Activated CD8-positive, alpha-beta memory T cell treated with anti-CD3 and anti-CD28 coated beads for 1 hour (primary cell): Measurements from ENCODE around the gene VAV3.

Source experiments
- DNase-seq, 2 donors: peaks; one replicate each; pipeline ENCODE4 v3.0.0-alpha.2; 2020; ENCODE audit warnings: low read depth in 1 of 2; ENCODE audit errors: extremely low read depth in 1 of 2

The VAV3 gene

GRCh38 chr1:107691540-107691939, 273.4 kb downstream of the VAV3 start:
- no peak for DNase-seq

DNA sequence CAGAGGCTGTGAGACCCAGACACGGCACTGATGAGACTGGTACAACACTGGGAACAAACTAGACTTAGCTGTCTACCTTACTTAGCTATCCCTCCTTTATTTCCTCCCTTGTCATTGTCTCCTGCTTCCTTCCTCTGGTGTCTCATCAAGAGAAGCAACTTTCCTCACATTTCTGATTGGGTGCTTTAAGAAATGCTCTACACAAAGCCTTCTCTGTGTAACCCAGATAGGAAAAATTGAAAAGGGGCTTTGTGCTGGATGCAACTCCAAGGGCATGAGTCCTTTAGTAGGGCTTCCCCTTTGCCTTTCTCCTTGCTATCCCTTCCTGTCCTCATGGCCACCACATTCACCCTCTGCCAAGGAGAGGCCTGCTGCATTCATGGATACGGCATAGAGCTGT, 274.5 kb downstream of the VAV3 start:
- no peak for DNase-seq

DNA sequence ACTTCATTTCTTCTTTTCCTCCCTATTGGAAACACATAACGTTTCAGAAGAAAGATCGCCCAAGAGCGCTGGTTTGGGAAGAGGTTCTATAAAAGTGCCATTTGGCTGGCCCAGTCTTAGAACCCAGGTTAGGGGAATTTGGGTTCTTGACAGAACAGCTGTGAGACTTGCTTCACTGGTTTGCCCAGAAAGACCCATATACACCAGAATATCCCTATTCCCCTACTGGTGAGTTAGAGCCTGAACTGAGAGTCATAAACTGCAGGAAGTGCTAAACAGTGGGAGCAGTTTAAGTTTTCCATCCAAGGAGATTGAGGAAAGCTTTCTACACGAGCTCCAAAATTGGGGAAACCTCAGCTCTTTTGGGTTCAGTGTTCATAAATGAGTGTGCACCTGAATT, 275.2 kb downstream of the VAV3 start:
- DNase-seq: no peak

DNA sequence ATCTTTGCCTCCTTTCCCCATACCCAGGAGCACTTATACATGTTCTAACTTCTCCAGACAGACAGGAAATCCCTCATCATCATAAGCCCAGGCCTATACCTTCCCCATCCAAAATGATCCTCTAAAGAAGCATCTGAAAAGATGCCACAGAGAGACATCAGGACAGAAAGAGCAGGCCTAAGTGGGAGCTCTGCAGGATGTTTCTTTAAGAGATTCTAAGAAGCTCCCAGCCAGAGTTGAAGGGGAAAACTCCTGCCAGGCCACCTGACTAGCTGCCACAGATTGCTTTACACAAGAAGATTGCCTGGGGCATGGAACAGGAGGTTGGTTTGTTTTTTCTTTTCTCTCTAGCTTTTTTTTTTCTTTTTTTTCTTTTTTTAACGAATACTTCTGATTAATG, 275.8 kb downstream of the VAV3 start:
- no peak for DNase-seq

DNA sequence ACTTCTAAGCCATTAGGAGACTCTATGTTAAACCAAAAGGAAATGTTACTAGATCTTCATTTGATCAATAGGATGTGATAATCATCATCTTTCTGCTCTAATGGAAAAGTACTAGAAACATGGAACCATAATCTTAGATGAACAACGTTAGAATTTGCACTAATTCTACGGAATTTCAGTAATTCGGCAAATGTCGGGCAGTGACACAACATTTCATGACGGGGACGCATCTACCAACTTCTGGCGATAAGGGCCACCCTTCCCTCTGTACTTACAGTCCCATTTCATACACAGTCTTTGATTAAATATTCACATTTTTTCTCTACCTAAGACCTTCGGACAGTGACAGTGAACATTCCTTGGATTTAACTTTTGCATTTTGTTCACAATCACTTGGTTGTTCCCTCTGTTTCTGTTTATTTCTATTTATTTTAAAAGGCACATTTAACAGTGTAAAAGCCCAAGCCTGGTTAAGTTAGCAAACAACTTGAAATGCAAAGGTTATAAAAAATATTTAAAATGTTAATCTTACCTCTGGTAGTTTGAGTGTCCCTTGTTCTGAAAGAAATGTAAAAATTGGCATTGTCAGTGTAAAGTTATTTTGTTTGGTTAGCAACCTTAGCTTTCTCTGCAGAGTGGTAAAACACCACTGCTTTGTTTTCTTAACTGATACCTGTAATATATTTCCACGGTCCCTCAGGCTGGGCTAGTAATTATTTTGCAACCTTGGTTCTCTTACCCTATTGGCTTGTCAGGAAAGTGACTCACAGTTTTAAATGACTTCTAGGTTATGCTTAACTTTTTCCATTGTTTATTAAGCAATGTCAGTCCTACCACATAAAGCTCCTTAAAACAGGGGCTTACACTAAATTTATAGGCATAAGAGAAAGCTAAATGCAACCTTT, 276.9 kb downstream of the VAV3 start:
- no peak for DNase-seq

GRCh38 chr1:107683683-107684082, 281.3 kb downstream of the VAV3 start:
- no peak for DNase-seq

- no peak for DNase-seq
Observed at GRCh38 chr1:107683191-107683657, 281.8 kb downstream of the VAV3 start.

DNA sequence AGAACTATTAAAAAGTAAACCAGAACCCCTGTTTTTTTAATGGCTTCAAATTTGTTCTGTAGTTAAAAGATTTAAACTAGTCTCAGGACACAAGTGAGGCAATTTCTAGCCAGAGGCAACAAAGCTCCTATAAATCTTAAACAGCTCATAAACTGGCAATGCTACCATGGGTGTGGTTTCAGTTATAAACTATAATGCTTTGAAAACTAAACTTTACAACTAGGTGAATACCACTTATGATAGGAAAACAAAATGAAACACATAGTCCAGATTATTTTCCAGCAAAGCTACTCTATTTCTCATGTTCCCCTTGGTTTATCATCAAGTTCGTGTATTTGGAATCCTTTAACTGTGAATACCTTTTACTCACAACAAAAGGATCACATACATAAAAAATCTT, 282.5 kb downstream of the VAV3 start:
- DNase-seq: no peak

DNA sequence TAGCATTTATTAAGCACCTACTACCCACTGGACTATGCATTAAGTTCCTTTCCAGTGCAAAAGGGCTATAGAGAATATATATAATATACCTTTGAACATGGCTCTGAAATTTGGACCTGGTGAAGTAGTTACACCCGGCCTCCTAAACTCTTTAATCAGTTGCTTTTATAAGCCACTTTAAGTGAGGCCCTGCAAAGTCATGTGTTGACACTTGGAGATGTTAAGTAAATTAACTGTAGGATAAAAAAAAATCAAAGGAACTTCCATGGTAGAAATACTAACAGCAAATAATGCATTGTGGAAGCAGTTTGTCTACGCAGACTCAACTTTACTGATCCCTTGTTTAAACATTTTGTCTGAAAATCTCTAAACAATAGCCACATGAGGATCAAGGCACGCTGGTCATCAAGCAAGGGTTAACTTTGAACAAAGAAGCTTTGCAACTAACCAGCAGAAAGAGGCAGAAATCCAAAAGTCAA, 283.9 kb downstream of the VAV3 start:
- DNase-seq: no peak

DNA sequence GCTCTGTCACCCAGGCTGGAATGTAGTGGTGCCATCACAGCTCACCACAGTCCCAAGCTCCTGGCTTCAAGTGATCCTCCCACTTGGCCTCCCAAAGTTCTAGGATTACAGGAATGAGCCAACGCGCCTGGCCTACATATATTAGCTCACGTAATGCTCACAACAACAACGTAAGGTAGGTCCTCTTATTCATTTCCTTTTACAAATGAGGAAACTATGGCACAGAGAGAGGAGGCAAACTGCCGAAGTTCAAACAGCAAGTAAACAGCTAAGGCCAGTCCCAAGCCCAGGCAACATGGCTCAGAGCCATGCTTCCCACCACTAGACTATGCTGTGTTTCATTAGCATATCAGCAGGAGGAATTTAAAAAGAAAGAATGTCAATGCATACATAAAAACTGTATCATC, 284.4 kb downstream of the VAV3 start:
- DNase-seq: no peak

DNA sequence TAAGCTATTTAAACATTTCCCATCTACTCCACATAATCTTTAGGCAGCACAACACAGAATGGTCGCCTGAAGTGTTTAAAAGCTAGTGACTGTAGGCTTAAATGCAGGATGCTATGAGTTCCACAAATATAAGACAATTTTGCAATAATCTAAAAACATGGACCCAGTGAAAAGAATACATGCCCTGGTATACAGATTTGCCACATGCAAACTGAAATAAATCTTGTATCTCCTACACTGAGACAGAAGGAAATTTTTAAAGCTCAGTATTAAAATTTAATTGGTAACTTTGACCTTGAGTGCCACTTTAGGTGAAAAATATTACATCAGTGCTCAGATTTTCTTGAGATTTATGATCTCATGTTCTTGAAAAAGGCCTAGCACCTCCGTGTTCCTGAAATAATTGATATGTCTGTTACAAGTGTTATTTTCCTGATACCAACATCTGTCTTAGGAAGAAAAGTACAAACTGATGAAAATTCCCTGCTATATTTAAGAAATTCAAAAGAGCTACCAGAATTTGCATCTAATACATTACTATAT, 285.5 kb downstream of the VAV3 start:
- DNase-seq: no peak

GRCh38 chr1:107678993-107679392, 286.0 kb downstream of the VAV3 start:
- DNase-seq: no peak

GRCh38 chr1:107677697-107678096, 287.3 kb downstream of the VAV3 start:
- no peak for DNase-seq

DNA sequence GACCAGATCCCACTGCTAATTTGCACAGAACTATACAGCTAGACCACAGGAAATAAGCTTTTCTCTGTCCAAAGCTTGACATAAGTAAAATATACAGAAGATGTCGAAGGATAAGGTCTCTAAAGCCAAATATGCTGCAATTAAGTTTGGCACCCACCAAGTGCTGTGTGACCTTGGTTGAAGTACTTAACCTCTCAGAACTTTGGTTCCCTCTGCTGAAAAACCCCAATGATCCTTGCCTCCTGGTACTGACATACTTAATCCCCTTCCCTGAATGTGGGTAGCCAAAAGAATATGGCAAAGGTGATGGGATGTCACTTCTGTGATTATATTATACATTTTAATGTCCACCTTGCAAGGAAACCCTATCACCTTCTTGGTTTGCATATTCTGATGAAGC, 290.5 kb downstream of the VAV3 start:
- no peak for DNase-seq

- DNase-seq: no peak
Observed at GRCh38 chr1:107673006-107673405, 292.0 kb downstream of the VAV3 start.

- no peak for DNase-seq
Observed at GRCh38 chr1:107670397-107671040, 294.5 kb downstream of the VAV3 start.

DNA sequence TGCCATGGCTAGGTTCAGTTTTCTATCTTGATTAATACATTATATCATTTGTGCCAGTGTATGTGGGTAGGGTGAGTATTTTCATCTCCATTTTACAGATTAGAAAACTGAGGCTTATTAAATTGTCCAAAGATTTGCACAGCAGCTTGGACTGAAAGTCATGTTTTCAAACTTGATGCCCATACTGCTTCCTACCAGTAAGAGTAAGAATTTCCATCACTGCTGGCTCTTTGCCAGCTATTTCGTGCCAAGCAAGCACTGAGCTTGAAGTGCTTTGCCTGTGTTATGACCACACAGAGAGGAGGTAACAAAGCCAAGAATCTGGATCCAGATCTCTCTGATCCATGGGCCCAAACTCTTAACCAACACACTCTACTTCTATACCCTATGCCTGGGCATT, 295.0 kb downstream of the VAV3 start:
- no peak for DNase-seq

- DNase-seq: no peak
Observed at GRCh38 chr1:107668762-107669161, 296.2 kb downstream of the VAV3 start.

DNA sequence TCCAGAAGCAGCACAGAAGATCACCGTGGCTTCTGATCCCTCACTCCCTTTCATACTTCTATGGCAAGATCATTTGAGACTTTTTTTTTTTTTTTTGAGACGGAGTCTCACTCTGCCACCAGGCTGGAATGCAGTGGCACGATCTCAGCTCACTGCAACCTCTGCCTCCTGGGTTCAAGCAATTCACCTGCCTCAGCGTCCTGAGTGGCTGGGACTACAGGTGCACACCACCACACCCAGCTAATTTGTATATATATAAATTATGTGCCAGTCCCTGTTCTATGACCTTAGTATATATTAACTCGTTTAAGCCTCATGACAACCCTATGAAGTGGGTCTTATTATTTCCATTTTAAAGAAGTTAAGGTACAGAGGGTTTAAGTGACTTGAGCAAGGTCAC, 298.5 kb downstream of the VAV3 start:
- DNase-seq: no peak

DNA sequence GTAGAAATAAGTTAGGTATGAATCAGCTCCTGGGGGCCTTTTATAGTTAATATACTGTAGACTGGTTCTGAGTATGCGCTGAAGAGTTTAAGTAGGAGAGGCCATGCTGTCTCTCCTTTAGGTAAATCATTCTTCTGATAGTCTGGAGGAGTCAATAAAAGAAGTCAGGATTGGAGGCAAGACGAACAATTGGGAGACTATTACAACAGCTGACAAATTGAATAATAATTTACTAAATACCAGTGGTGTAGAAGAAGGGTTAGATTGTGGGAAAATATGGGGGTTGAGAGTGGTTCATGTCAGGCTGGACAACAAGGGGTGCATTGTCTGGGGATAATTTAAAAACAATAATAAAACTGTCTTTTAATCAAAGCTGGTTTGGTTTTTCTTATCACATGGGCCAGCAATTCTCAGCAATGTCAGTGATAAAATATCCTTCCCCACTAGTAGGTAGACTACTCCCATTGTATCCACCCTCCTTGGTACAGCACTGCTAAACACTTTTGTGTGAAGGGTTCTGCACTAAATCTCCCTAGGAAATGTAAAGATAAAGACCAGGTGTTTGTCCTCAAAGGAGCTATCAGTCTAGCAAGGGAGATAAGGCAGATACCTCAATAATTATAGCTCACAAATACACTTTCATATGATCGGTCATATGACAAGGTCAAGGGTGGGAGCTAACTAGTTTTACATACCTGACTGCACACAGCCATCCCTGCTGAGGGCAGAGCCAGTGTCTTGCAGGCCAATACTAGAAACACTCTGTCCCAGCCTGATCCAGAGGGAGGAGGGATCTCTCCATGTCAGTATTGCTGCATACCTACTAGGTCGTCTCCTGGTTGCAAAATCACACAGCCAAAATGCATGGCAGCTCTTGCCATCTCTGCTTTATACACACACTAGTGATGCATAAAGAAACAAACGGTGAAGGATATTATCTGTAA, 299.7 kb downstream of the VAV3 start:
- no peak for DNase-seq

DNA sequence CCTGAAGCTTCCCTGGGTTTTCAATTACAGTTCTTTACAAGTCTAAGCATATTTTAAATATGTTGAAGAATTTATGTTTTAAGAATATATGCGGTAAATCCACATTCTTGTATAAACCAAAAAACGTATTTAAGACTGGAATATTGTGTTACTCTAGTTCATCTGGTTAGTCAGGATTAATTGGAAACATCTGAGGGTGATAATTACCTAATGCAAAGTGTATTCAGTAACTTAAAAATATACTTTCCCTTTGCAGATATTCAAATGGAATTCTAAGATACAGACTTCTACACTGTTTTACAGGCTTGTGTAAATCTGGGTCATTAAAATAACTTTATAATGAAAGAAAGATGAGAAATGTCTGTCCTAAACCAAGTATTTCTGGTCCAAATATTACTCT, 302.0 kb downstream of the VAV3 start:
- DNase-seq: no peak
